Fibroblast of peridontal ligament (primary cell): ENCODE data around the gene BARD1.
A peak's percentile ranks its signal among the peaks of the same experiment; 100 is the strongest.
"Not testable (repeated sequence)": the region's sequence is repeated elsewhere in the genome, so short reads cannot be mapped to it uniquely, and the experiment has no call there.

Experiments
- DNase-seq: peaks from one replicate; pipeline ENCODE4 v3.0.0-alpha.2; 2010; ENCODE audit errors: extremely low read depth

BARD1 gene

GRCh38 chr2:214765180-214765579 lies 44.3 kb downstream of the BARD1 start:
- DNase-seq = no peak

- DNase-seq = no peak
These were observed 56.0 kb downstream of the BARD1 start for GRCh38 chr2:214753455-214753854.

GRCh38 chr2:214750529-214750928 lies 59.0 kb downstream of the BARD1 start:
- DNase-seq = no peak

GRCh38 chr2:214747992-214748391 lies 61.5 kb downstream of the BARD1 start:
- DNase-seq = no peak

- no peak for DNase-seq
These were observed 67.4 kb downstream of the BARD1 start for GRCh38 chr2:214742119-214742518.

GRCh38 chr2:214740867-214741395 lies 68.6 kb downstream of the BARD1 start:
- DNase-seq = peak; percentile 47

GRCh38 chr2:214737188-214737587 lies 72.3 kb downstream of the BARD1 start:
- no peak for DNase-seq

- DNase-seq = no peak
These were observed 78.6 kb downstream of the BARD1 start for GRCh38 chr2:214730800-214731407.

GRCh38 chr2:214730248-214730647 lies 79.2 kb downstream of the BARD1 start:
- DNase-seq = no peak

- DNase-seq = no peak
These were observed 84.7 kb downstream of the BARD1 start for GRCh38 chr2:214724741-214725140.

GRCh38 chr2:214717837-214718236 lies 91.6 kb downstream of the BARD1 start:
- DNase-seq = not testable (repeated sequence)

GRCh38 chr2:214716811-214717560 lies 92.5 kb downstream of the BARD1 start:
- no peak for DNase-seq

- DNase-seq = no peak
These were observed 94.5 kb downstream of the BARD1 start for GRCh38 chr2:214715025-214715424.

- no peak for DNase-seq
These were observed 96.2 kb downstream of the BARD1 start for GRCh38 chr2:214713080-214713830.

GRCh38 chr2:214710729-214711128 lies 98.8 kb downstream of the BARD1 start:
- no peak for DNase-seq

GRCh38 chr2:214706986-214707385 lies 102.5 kb downstream of the BARD1 start:
- no peak for DNase-seq

GRCh38 chr2:214699236-214699635 lies 110.2 kb downstream of the BARD1 start:
- DNase-seq = no peak

GRCh38 chr2:214696681-214697080 lies 112.8 kb downstream of the BARD1 start:
- DNase-seq = no peak

GRCh38 chr2:214695789-214696188 lies 113.7 kb downstream of the BARD1 start:
- DNase-seq = no peak

GRCh38 chr2:214683557-214683956 lies 125.9 kb downstream of the BARD1 start:
- not testable (repeated sequence) for DNase-seq

- no peak for DNase-seq
These were observed 129.7 kb downstream of the BARD1 start for GRCh38 chr2:214679736-214680135.

- DNase-seq = no peak
These were observed 132.9 kb downstream of the BARD1 start for GRCh38 chr2:214676421-214677089.
